HG02678 (cell line): Measurements from ENCODE around the gene MAML3.
A peak's percentile ranks its signal among the peaks of the same experiment; 100 is the strongest.

Experiments
- ATAC-seq: cut with Tn5 transposase; IDR thresholded peaks from one replicate; pipeline ENCODE4 v1.9.1; 2021; ENCODE audit warnings: mild to moderate bottlenecking, moderate library complexity; ENCODE audit not compliant: unreplicated experiment

Gene MAML3

GRCh38 chr4:139880841-139881240 lies 273.1 kb downstream of the MAML3 start:
- no peak for ATAC-seq

DNA sequence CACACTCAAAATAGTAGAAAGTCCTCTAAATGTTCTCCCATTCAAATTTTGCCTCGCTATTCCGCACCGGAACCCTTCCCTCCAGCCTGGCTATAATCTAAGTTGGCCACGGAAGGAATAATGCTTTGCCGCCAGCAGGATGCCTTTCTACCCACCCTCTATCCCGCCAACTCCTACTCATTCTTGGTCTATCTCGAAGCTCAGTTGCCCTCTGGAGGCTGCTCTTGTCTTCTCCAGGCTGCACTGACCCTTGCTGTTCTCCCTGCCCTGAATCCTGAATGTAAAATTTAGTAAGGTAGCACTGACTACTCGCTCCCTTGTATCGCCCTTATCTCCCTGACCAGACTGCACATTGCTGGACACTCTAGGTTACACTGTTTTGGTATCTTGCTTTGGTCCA lies 275.9 kb downstream of the MAML3 start:
- no peak for ATAC-seq

- no peak for ATAC-seq
Measured at GRCh38 chr4:139876337-139876941, 277.5 kb downstream of the MAML3 start.

GRCh38 chr4:139875411-139875825 lies 278.6 kb downstream of the MAML3 start:
- no peak for ATAC-seq

- no peak for ATAC-seq
Measured at GRCh38 chr4:139873111-139873860, 280.7 kb downstream of the MAML3 start.

DNA sequence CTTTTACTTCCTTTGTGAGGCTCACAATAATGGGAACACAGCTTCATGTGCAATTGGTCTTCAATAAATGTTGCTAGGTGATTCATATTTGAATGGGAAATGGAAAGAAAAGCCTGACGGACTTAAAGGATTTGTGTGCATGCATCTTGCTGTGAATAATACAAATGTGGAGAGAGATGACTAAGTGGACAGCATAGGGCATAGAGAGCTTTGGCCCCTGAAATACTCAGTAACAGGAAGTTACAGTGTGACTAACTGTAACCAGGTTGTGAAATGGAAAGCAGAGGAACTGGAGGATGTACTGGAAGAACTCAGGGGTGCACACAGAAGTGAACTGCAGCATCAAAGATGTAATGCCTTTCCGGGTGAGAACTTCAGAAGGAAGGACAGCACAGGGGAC lies 281.7 kb downstream of the MAML3 start:
- no peak for ATAC-seq

GRCh38 chr4:139869810-139870209 lies 284.2 kb downstream of the MAML3 start:
- ATAC-seq, result no peak

DNA sequence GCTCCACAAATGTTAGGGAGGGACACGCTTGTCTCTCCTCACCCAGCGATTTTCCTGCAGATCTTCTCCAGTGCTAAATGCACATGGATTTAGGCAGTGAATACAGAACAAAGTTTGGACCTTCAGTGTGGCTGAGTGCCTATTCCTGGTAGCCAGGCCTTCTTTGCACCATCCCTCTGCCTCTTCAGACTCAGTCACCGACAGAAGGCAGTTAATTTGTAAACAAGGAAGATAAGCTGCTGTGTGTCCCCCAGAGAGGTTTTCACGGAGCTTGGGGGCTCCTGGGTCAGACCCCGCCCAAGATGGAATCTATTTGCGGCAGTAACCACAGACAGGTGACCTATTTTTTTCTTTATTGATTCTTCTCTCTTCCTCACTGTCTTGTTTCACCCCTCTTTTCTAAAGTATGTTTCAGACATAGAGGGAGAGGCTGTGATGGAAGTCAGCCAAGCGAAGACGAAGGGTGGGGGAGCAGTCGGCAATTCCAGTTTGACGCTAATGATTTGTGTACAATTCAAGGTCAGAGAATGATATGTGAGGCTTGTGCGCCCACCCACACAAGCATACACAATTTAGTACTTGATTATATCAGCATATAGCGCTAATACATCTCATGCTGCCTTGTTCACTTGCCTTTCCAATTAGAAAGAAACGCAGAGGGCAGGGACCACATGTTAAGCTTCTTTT lies 287.6 kb downstream of the MAML3 start:
- no peak for ATAC-seq

- no peak for ATAC-seq
Measured at GRCh38 chr4:139865537-139865936, 288.4 kb downstream of the MAML3 start.

DNA sequence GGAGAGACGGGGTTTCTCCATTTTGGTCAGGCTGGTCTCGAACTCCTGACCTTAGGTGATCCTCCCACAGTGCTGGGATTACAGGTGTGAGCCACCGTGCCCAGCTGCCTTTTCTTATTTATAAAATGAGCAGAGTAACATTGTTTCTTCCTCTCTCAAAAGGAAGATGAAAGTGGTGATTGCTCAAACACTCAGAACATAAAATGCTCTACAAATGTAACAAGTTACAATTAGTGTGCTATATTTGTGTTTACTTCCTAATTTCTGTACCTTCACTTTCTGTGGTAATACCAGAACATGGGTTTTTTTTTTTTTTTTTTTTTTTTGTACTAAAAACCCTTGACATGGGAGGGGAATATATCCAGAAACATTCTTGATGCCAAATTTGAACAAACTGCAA lies 290.5 kb downstream of the MAML3 start:
- no peak for ATAC-seq

GRCh38 chr4:139861471-139861870 lies 292.5 kb downstream of the MAML3 start:
- ATAC-seq, result no peak

GRCh38 chr4:139860435-139861024 lies 293.5 kb downstream of the MAML3 start:
- no peak for ATAC-seq

DNA sequence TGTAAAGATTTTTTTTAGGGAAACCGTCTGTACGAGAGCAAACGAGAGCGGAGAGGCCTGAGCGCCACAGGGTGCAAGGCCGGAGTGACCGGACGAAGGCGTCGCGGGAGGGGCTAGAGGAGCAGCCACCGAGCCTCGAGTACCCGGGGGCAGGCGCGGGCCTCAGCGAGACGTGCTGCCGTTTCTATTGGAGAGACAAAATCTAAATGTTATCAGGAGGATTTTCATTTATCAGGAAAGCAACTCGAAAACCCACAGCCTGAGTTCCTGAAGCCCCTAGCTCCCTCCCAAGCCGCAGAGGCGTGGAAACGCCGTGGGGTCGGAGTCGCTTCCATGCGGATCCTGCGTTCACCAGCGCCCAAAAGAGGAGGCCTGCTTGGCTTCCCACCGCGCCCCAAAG lies 294.1 kb downstream of the MAML3 start:
- no peak for ATAC-seq

- peak; percentile 96 for ATAC-seq
Measured at GRCh38 chr4:139858436-139859205, 295.4 kb downstream of the MAML3 start.

DNA sequence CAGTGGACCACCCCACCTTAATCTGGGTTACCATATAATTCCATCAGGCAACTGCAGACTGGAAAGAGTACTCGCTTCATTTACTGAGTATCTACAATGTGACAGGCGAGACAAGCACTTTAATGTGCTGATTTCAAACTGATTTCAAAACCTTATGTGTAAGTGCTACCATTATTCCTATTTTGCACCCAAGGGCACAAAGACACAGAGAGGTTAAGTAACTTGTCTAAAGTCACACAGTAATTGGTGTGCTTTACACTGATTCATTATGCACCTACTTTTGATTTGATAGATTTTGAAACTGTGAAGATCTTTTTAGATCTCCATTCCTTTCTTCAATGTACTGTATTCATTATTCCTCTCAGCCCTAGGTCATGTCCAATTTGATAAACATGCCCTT lies 296.0 kb downstream of the MAML3 start:
- no peak for ATAC-seq

DNA sequence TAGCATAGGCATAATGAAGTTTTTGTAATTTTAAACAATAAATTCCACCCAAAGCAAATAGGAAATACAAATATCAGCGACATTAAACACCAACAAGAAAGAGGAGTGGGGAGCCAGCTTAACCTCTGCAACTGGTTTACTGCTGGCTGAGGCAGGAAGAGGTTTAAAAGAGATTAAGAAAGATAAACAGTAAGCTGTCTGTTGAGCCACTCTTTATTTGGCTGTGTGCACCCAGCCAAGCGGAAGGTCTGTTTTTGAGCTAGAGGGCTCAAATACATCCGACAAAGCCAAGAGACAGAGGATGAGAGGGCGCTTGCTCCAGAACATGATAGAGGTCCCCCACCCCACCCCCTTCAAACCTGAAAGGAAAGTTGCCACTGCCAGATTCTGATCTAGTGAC lies 297.0 kb downstream of the MAML3 start:
- ATAC-seq, result no peak

DNA sequence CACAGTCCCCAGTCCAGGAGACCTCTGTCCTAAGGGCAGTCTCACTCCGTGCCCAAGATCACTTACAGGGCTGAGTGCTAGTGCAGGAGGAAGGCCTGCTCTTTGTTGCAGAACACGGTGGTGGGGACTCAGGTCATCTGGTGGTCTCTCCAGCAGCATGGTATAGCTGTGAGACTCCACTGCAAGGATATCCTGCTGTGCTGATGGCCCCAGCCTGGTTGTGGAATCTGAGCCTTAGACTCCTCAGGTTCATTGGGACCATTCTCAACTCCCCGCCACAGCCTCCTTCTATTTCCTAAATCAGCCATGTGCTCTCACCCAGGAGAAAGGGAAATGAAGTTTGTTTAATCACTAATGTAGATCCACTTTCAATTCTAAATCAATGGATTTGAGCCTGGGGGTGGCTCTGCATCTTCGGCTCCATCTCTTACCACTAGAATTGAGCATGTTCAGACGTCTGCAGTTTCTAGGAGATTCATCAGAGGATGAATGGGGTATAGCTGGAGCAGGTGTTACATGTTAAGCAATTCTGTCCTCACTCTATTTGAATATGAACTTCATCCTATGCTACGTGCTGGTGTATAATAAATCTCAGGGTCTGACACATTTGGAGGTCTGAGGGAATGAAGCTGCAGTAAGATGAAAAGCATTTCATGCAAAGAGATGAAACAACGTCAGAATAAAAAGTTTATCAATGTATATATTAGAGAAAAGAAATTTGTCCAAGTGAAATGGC lies 299.1 kb downstream of the MAML3 start:
- no peak for ATAC-seq

- no peak for ATAC-seq
Measured at GRCh38 chr4:139853309-139853708, 300.7 kb downstream of the MAML3 start.

- no peak for ATAC-seq
Measured at GRCh38 chr4:139852612-139853269, 301.2 kb downstream of the MAML3 start.

- no peak for ATAC-seq
Measured at GRCh38 chr4:139851639-139852038, 302.3 kb downstream of the MAML3 start.
